OCI-LY3 (cell line): ENCODE data around the gene FRMD4A.

ENCODE experiments used
- H2AFZ ChIP-seq: fragments of 200-600, 300-600 bp; shearing (Covaris generic); 2 replicates; pipeline ENCODE4 v1.6.0; 2014; ENCODE audit warnings: antibody characterized with exemption, low read depth, low read length
- H3K27ac ChIP-seq: fragments of 200-600, 300-600 bp; sonication (generic); 2 replicates; pipeline ENCODE4 v1.5.1; 2014; ENCODE audit warnings: mild to moderate bottlenecking, low read length, moderate library complexity, mixed read lengths
- H3K27me3 ChIP-seq: fragments of 200-600, 300-600 bp; sonication (generic); 2 replicates; pipeline ENCODE4 v1.6.1; 2014; ENCODE audit warnings: low read depth, low read length, mixed read lengths
- H3K36me3 ChIP-seq: fragments of 200-600, 300-600 bp; sonication (generic); replicated peaks from 2 replicates; pipeline ENCODE3; 2014; ENCODE audit warnings: low read depth, low read length, mixed read lengths
- H3K4me1 ChIP-seq: fragments of 300-600, 200-600 bp; sonication (generic); 2 replicates; pipeline ENCODE4 v1.6.1; 2014; ENCODE audit warnings: low read length, mixed read lengths
- H3K4me2 ChIP-seq: fragments of 200-600, 300-600 bp; sonication (generic); 2 replicates; pipeline ENCODE4 v1.6.1; 2014; ENCODE audit warnings: low read length, mixed read lengths
- H3K4me3 ChIP-seq: fragments of 300-600, 200-600 bp; sonication (generic); 2 replicates; pipeline ENCODE4 v1.5.1; 2014; ENCODE audit warnings: antibody characterized with exemption, mild to moderate bottlenecking, low read length, moderate library complexity
- H3K79me2 ChIP-seq: fragments of 300-600, 200-600 bp; shearing (Covaris generic); 2 replicates; pipeline ENCODE4 v1.6.1; 2014; ENCODE audit warnings: mild to moderate bottlenecking, low read length, mixed read lengths
- H3K9ac ChIP-seq: fragments of 300-600, 200-600 bp; shearing (Covaris generic); 2 replicates; pipeline ENCODE4 v1.6.0; 2014; ENCODE audit warnings: mild to moderate bottlenecking, low read length, moderate library complexity
- H3K9me3 ChIP-seq: fragments of 200-600, 300-600 bp; shearing (Covaris generic); 2 replicates; pipeline ENCODE4 v1.6.1; 2014; ENCODE audit warnings: low read length, mixed read lengths; ENCODE audit not compliant: insufficient read depth
- H4K20me1 ChIP-seq: fragments of 200-600, 300-600 bp; sonication (generic); 2 replicates; pipeline ENCODE4 v1.6.1; 2016; ENCODE audit warnings: low read length, mixed read lengths; ENCODE audit not compliant: insufficient read depth
- CTCF ChIP-seq: fragments of 200-600, 300-600 bp; sonication (generic); IDR thresholded peaks from 2 replicates; pipeline ENCODE4 v1.5.1; 2014; ENCODE audit warnings: antibody characterized with exemption, low read length, low read depth
- EZH2phosphoT487 ChIP-seq: fragments of 200-600 bp; shearing (Covaris generic); IDR thresholded peaks from 2 replicates; pipeline ENCODE4 v1.6.1; 2018; ENCODE audit warnings: antibody characterized with exemption, mixed run types, low read depth

Gene FRMD4A

GRCh38 chr10:14333606-14334005 is 2.9 kb upstream of the FRMD4A start:
- H3K4me2 ChIP-seq, result no peak overlapping the region
- H3K4me1 ChIP-seq, result no peaks in the 10 kb centered on the region
- TF ChIP-seq EZH2phosphoT487 (no peak), CTCF (no peak)
- peaks cover 30% of the 10 kb centered on the region; the same call in 1 of the 2 replicates for H3K27me3 ChIP-seq
- H4K20me1 ChIP-seq, result no peaks in the 10 kb centered on the region
- no peak overlapping the region for H3K4me3 ChIP-seq
- no peaks in the 10 kb centered on the region for H3K79me2 ChIP-seq
- H3K9ac ChIP-seq, result no peak overlapping the region
- H3K27ac ChIP-seq, result no peak overlapping the region
- no peak overlapping the region for H2AFZ ChIP-seq
- H3K36me3 ChIP-seq, result no peaks in the 10 kb centered on the region
- no peaks in the 10 kb centered on the region for H3K9me3 ChIP-seq

- Histone ChIP-seq H2AFZ (no peak overlapping the region), H3K4me2 (no peak overlapping the region), H3K27me3 (peaks cover 31% of the 10 kb centered on the region), H3K9me3 (no peaks in the 10 kb centered on the region), H3K4me3 (no peak overlapping the region), H3K36me3 (no peaks in the 10 kb centered on the region), H3K79me2 (no peaks in the 10 kb centered on the region), H3K27ac (no peak overlapping the region), H4K20me1 (no peaks in the 10 kb centered on the region), H3K9ac (no peak overlapping the region), H3K4me1 (no peaks in the 10 kb centered on the region)
- TF ChIP-seq CTCF, result no peak
- TF ChIP-seq EZH2phosphoT487, result no peak
Observed at GRCh38 chr10:14332903-14333302, 2.2 kb upstream of the FRMD4A start.

GRCh38 chr10:14329746-14330173 is 964 bp downstream of the FRMD4A start:
- Histone ChIP-seq H3K36me3 (no peaks in the 10 kb centered on the region), H3K79me2 (no peaks in the 10 kb centered on the region), H3K4me1 (no peaks in the 10 kb centered on the region), H2AFZ (no peak overlapping the region), H3K4me2 (no peak overlapping the region), H4K20me1 (no peaks in the 10 kb centered on the region), H3K4me3 (no peak overlapping the region), H3K27ac (no peak overlapping the region), H3K27me3 (peaks cover 40% of the 10 kb centered on the region), H3K9ac (no peak overlapping the region), H3K9me3 (no peaks in the 10 kb centered on the region)
- TF ChIP-seq CTCF (no peak), EZH2phosphoT487 (no peak)

GRCh38 chr10:14328881-14329672 is 1.6 kb downstream of the FRMD4A start:
- Histone ChIP-seq H3K4me1 (no peaks in the 10 kb centered on the region), H3K9me3 (no peaks in the 10 kb centered on the region), H3K27me3 (peaks cover 40% of the 10 kb centered on the region), H3K79me2 (no peaks in the 10 kb centered on the region), H4K20me1 (no peaks in the 10 kb centered on the region), H3K4me2 (no peak overlapping the region), H3K4me3 (no peak overlapping the region), H3K9ac (no peak overlapping the region), H3K36me3 (no peaks in the 10 kb centered on the region), H3K27ac (no peak overlapping the region), H2AFZ (no peak overlapping the region)
- TF ChIP-seq CTCF (no peak), EZH2phosphoT487 (no peak)
